Non-pigmented ciliary epithelial cell (primary cell): ENCODE measurements around the gene IRF5.

Experiments
- DNase-seq: peaks from one replicate; pipeline ENCODE4 v3.0.0-alpha.2; 2010; ENCODE audit warnings: low read depth

IRF5 gene

GRCh38 chr7:128919881-128920799, 17.6 kb upstream of the IRF5 start:
- no peak for DNase-seq

- no peak for DNase-seq
Measured at GRCh38 chr7:128920913-128921582, 16.7 kb upstream of the IRF5 start.

- DNase-seq: no peak
Measured at GRCh38 chr7:128921866-128922440, 15.8 kb upstream of the IRF5 start.

- DNase-seq: no peak
Measured at GRCh38 chr7:128922496-128923410, 15.0 kb upstream of the IRF5 start.

- no peak for DNase-seq
Measured at GRCh38 chr7:128923411-128923800, 14.3 kb upstream of the IRF5 start.

GRCh38 chr7:128924707-128925588, 12.8 kb upstream of the IRF5 start:
- no peak for DNase-seq

- no peak for DNase-seq
Measured at GRCh38 chr7:128928159-128928813, 9.4 kb upstream of the IRF5 start.

GRCh38 chr7:128928882-128929788, 8.6 kb upstream of the IRF5 start:
- DNase-seq: no peak

- no peak for DNase-seq
Measured at GRCh38 chr7:128931190-128931798, 6.4 kb upstream of the IRF5 start.

GRCh38 chr7:128931965-128932861, 5.5 kb upstream of the IRF5 start:
- no peak for DNase-seq

- no peak for DNase-seq
Measured at GRCh38 chr7:128932862-128933179, 4.9 kb upstream of the IRF5 start.

- no peak for DNase-seq
Measured at GRCh38 chr7:128933180-128933891, 4.4 kb upstream of the IRF5 start.

- DNase-seq: no peak
Measured at GRCh38 chr7:128934361-128935341, 3.1 kb upstream of the IRF5 start.

GRCh38 chr7:128935342-128935730, 2.4 kb upstream of the IRF5 start:
- DNase-seq: no peak

- DNase-seq: no peak
Measured at GRCh38 chr7:128936798-128937197, 929 bp upstream of the IRF5 start.

GRCh38 chr7:128937271-128937646, 468 bp upstream of the IRF5 start:
- DNase-seq: no peak
